Measurements from ENCODE around the gene EXD3. TPM values are rescaled to one million over a fixed set of nuclear protein-coding genes. Genes with fewer than 3 reads are reported as not detected.

EXD3 gene
- total RNA-seq, 1 experiment from 2014 or later, result 15.3 TPM

- H3K9me3 Mint-ChIP-seq, result no peaks in the 10 kb centered on the region
- Histone ChIP-seq H2BK120ac (ENCODE audit: low read depth, low read length, poor library complexity, severe bottlenecking) (no peak overlapping the region), H3K9ac (ENCODE audit: extremely low read depth, insufficient read length, low read length) (no peak overlapping the region), H3K27ac (ENCODE audit: insufficient read length, low read depth, low read length) (no peak overlapping the region), H3K23ac (ENCODE audit: insufficient read length, low read depth, low read length) (no peak overlapping the region), H3K18ac (ENCODE audit: insufficient read length, low read depth, low read length) (no peak overlapping the region), H3K79me1 (ENCODE audit: insufficient read depth, low read depth, low read length, poor library complexity, severe bottlenecking) (no peaks in the 10 kb centered on the region), H4K8ac (replicated peaks; ENCODE audit: insufficient read length, low read depth, low read length) (no peak overlapping the region), H2AK5ac (ENCODE audit: insufficient read length, low read length) (no peak overlapping the region), H2BK15ac (ENCODE audit: low read depth, low read length) (no peak overlapping the region), H3K27me3 (ENCODE audit: insufficient read depth, low read length) (no peaks in the 10 kb centered on the region), H2BK20ac (ENCODE audit: low read depth, low read length, poor library complexity, severe bottlenecking) (no peak overlapping the region), H3K4ac (ENCODE audit: low read depth, low read length) (no peak overlapping the region), H4K91ac (ENCODE audit: insufficient read length, low read depth, low read length) (no peak overlapping the region), H2BK5ac (ENCODE audit: insufficient read length, low read length) (no peak overlapping the region), H2AFZ (ENCODE audit: low read length) (no peak overlapping the region), H3K79me2 (ENCODE audit: insufficient read depth, low read length) (no peaks in the 10 kb centered on the region), H3K4me2 (ENCODE audit: insufficient read depth, insufficient read length, low read length) (no peak overlapping the region), H3K14ac (ENCODE audit: insufficient read depth, low read length) (no peak overlapping the region; the same call in 1 of the 2 replicates), H3K56ac (ENCODE audit: insufficient read length, low read depth, low read length) (no peak overlapping the region), H2BK12ac (ENCODE audit: insufficient read length, low read depth, low read length) (no peak overlapping the region), H3K9me3 (ENCODE audit: control insufficient read depth, low read depth, low read length) (no peaks in the 10 kb centered on the region), H4K20me1 (ENCODE audit: control insufficient read depth, insufficient read depth, insufficient read length) (no peaks in the 10 kb centered on the region), H3T11ph (ENCODE audit: low read length) (no peak overlapping the region), H4K5ac (ENCODE audit: insufficient read length, low read depth, low read length) (no peak overlapping the region), H3K4me1 (ENCODE audit: insufficient read depth, low read length) (no peaks in the 10 kb centered on the region), H3K23me2 (ENCODE audit: insufficient read length, low read depth, low read length, poor library complexity, severe bottlenecking) (no peaks in the 10 kb centered on the region)
- no peak overlapping the region for H3K4me3 Mint-ChIP-seq
- WGBS (ENCODE audit: extremely low coverage, insufficient read length, low lambda C conversion rate), result no CpG with 5 or more reads among the region's 42 CpGs
- H3K36me3 Mint-ChIP-seq (ENCODE audit: insufficient read depth in 1 of 3, low read depth in 3 of 3), result peaks cover 0 to 7% (median 3%) of the 10 kb centered on the region in 3 experiments; a peak in 4 of 7 replicates
- TF ChIP-seq CTCF (conservative IDR thresholded peaks at IDR 0.05), result no peak
- no peaks in the 10 kb centered on the region for H3K27me3 Mint-ChIP-seq (ENCODE audit: low read depth)
- no peak overlapping the region for H3K27ac Mint-ChIP-seq
- H3K4me1 Mint-ChIP-seq, result no peaks in the 10 kb centered on the region
- DNase-seq, result no peak
These were observed 32.2 kb downstream of the EXD3 start for GRCh38 chr9:137390553-137391410.
